ENCODE data around the gene NFIA.

The NFIA gene

GRCh38 chr1:61310538-61310937 lies 228.2 kb downstream of the NFIA start:
- H3K9ac ChIP-seq: no peak overlapping the region
- H3K4me2 ChIP-seq (ENCODE audit: low read length): no peak overlapping the region
- peaks cover 6% of the 10 kb centered on the region for H3K79me2 ChIP-seq
- H3K4me3 ChIP-seq (ENCODE audit: low read depth, low read length): no peak overlapping the region
- H3K4me1 ChIP-seq: no peaks in the 10 kb centered on the region
- H3K36me3 ChIP-seq (ENCODE audit: control insufficient read depth, insufficient read depth, low read length): no peaks in the 10 kb centered on the region
- no peaks in the 10 kb centered on the region for H3K9me3 ChIP-seq (ENCODE audit: control insufficient read depth, low read length)
- no peak overlapping the region for H2AFZ ChIP-seq
- H3K27me3 ChIP-seq (ENCODE audit: control insufficient read depth, insufficient read depth, low read length): no peaks in the 10 kb centered on the region
- no peak overlapping the region for H3K27ac ChIP-seq
- no peak for TF ChIP-seq CTCF (IDR thresholded peaks at IDR 0.05)

GRCh38 chr1:61313906-61314422 lies 231.6 kb downstream of the NFIA start:
- no peak overlapping the region for H3K9ac ChIP-seq
- no peak for TF ChIP-seq CTCF (IDR thresholded peaks at IDR 0.05)
- no peak overlapping the region for H3K4me2 ChIP-seq (ENCODE audit: low read length)
- no peaks in the 10 kb centered on the region for H3K27me3 ChIP-seq (ENCODE audit: control insufficient read depth, insufficient read depth, low read length)
- no peak overlapping the region for H2AFZ ChIP-seq
- H3K36me3 ChIP-seq (ENCODE audit: control insufficient read depth, insufficient read depth, low read length): no peaks in the 10 kb centered on the region
- H3K79me2 ChIP-seq: peaks cover 3% of the 10 kb centered on the region
- no peaks in the 10 kb centered on the region for H3K9me3 ChIP-seq (ENCODE audit: control insufficient read depth, low read length)
- peaks cover 6% of the 10 kb centered on the region for H3K4me1 ChIP-seq
- H3K27ac ChIP-seq: no peak overlapping the region
- no peak overlapping the region for H3K4me3 ChIP-seq (ENCODE audit: low read depth, low read length)

- TF ChIP-seq CTCF (IDR thresholded peaks at IDR 0.05): no peak
- H3K36me3 ChIP-seq (ENCODE audit: control insufficient read depth, insufficient read depth, low read length): no peaks in the 10 kb centered on the region
- no peak overlapping the region for H2AFZ ChIP-seq
- H3K27me3 ChIP-seq (ENCODE audit: control insufficient read depth, insufficient read depth, low read length): no peaks in the 10 kb centered on the region
- H3K27ac ChIP-seq: no peak overlapping the region
- H3K9me3 ChIP-seq (ENCODE audit: control insufficient read depth, low read length): no peaks in the 10 kb centered on the region
- peaks cover 2% of the 10 kb centered on the region for H3K79me2 ChIP-seq
- peaks cover 10% of the 10 kb centered on the region for H3K4me1 ChIP-seq
- H3K9ac ChIP-seq: no peak overlapping the region
- H3K4me2 ChIP-seq (ENCODE audit: low read length): no peak overlapping the region
- H3K4me3 ChIP-seq (ENCODE audit: low read depth, low read length): no peak overlapping the region
These were observed 232.7 kb downstream of the NFIA start for GRCh38 chr1:61315011-61315410.

- no peak overlapping the region for H3K4me2 ChIP-seq (ENCODE audit: low read length)
- no peaks in the 10 kb centered on the region for H3K36me3 ChIP-seq (ENCODE audit: control insufficient read depth, insufficient read depth, low read length)
- H3K27ac ChIP-seq: no peak overlapping the region
- H3K4me3 ChIP-seq (ENCODE audit: low read depth, low read length): no peak overlapping the region
- no peak overlapping the region for H2AFZ ChIP-seq
- no peaks in the 10 kb centered on the region for H3K9me3 ChIP-seq (ENCODE audit: control insufficient read depth, low read length)
- no peaks in the 10 kb centered on the region for H3K27me3 ChIP-seq (ENCODE audit: control insufficient read depth, insufficient read depth, low read length)
- H3K79me2 ChIP-seq: peaks cover 2% of the 10 kb centered on the region
- no peak overlapping the region for H3K9ac ChIP-seq
- no peak for TF ChIP-seq CTCF (IDR thresholded peaks at IDR 0.05)
- H3K4me1 ChIP-seq: peaks cover 12% of the 10 kb centered on the region
These were observed 234.1 kb downstream of the NFIA start for GRCh38 chr1:61316493-61316892.

Data from parathyroid adenoma (tissue), 2 donors.